ENCODE data around the gene FGFRL1.

Gene FGFRL1

GRCh38 chr4:970046-970745, 41.2 kb upstream of the FGFRL1 start:
- H3K4me3 ChIP-seq (ENCODE audit: low read depth, low read length): no peak overlapping the region
- ChIA-PET POLR2A (no interaction called here), CTCF (no interaction called here)
- DNase-seq (ENCODE audit: low read depth, low spot score): no peak
- no peak for TF ChIP-seq CTCF (IDR thresholded peaks at IDR 0.05; ENCODE audit: insufficient read depth, low read length, missing control alignments)

DNA sequence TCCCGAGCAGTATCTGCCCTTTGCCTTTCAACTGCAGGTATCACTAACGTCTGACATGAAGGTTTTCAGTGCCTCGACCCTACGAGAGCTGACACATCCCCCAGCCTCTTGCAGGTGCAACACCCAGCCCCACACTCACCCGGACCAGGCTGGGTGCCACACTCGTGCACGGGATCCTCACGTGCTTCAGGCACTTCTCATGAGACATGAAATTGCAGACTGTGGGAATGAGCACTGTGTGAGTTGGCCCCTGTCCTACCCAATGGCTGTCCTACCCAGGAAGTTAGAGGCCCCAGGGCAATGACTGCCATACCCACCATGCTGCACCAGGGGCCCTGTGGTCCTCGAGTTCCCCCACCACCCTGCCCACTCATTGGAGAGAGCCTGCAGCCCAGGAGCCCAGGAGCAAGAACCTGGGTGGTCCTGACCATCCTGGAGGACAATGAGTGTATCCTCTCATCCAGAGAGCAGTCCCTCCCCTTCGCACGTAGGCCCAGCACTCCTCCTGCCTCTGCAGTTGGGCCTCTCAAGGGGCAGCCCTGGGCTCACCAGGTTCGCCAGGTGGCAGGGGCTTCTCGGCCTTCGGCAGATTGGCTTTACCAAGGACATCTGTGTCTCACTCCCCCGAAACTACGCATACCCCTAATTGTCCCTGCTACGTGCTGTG, 40.4 kb upstream of the FGFRL1 start:
- DNase-seq (ENCODE audit: low read depth, low spot score): no peak
- POLR2A ChIA-PET: no interaction called here
- TF ChIP-seq CTCF (IDR thresholded peaks at IDR 0.05; ENCODE audit: insufficient read depth, low read length, missing control alignments): no peak
- CTCF ChIA-PET: no interaction called here
- no peak overlapping the region for H3K4me3 ChIP-seq (ENCODE audit: low read depth, low read length)

DNA sequence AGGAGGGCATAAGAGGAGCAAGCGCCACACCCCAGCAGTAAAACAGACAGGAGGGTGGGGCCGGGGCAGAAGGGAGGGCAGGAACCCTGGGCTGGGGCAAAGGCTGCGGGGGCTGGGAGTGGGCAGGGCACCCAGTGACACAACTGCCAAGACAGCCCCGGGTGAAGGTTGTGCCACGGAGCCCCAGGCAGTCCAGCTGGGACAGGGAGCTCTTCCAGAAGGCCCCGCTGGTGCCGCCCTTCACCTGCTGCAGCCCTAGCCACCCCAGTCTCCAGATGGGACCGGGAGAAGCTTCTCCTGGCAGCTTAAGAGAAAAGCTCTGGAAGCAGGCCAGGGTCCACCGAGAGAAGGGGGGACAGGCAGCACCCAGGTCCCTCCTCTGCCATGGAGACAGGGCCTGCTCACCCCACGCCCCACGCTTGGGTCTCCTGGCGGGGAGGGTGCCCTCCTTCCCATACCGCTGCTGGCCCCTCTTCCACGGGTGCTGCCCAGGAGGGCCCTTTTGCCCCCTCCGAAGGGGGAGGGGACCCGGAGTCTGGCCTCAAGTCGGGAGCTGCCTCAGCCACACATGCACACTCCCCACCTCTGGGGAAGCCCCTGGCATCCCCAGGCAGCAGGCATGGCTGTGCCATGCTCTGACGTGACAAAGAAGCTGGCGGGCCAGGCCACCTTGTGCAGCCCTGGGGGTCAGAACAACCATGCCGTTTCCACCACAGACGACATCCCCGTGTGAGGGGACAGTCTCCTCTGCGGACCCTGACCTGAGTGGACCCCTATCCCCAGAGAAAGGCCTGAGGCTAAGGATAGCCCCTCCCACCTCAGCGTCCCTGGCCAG, 39.5 kb upstream of the FGFRL1 start:
- TF ChIP-seq CTCF (IDR thresholded peaks at IDR 0.05; ENCODE audit: insufficient read depth, low read length, missing control alignments): no peak
- ChIA-PET POLR2A (no interaction called here), CTCF (interaction anchor here (0.9 to 1.2 kb wide), 2 partner anchors 27 to 106 kb away, joined by 3 read pairs; no protein-coding TSS in a partner anchor)
- H3K4me3 ChIP-seq (ENCODE audit: low read depth, low read length): peak overlapping the region; percentile 75
- DNase-seq (ENCODE audit: low read depth, low spot score): no peak

- peak overlapping the region; percentile 75 for H3K4me3 ChIP-seq (ENCODE audit: low read depth, low read length)
- no peak for TF ChIP-seq CTCF (IDR thresholded peaks at IDR 0.05; ENCODE audit: insufficient read depth, low read length, missing control alignments)
- POLR2A ChIA-PET: no interaction called here
- no peak for DNase-seq (ENCODE audit: low read depth, low spot score)
- CTCF ChIA-PET: interaction anchor here (0.9 to 1.3 kb wide), 3 partner anchors 15 to 105 kb away, joined by 3 read pairs; no protein-coding TSS in a partner anchor
These were observed 38.6 kb upstream of the FGFRL1 start for GRCh38 chr4:972651-973424.

- ChIA-PET CTCF (interaction anchor here (0.9 to 1.3 kb wide), 2 partner anchors 14 to 104 kb away, joined by 3 read pairs; no protein-coding TSS in a partner anchor), POLR2A (no interaction called here)
- no peak for TF ChIP-seq CTCF (IDR thresholded peaks at IDR 0.05; ENCODE audit: insufficient read depth, low read length, missing control alignments)
- H3K4me3 ChIP-seq (ENCODE audit: low read depth, low read length): peak within 1 kb of the TSS; percentile 75
- DNase-seq (ENCODE audit: low read depth, low spot score): no peak
These were observed 37.7 kb upstream of the FGFRL1 start, which contains the start of gene DGKQ for GRCh38 chr4:973431-974397. TSS of gene DGKQ (minus strand) at chr4:973569. CDS start at chr4:973482, 87 bp downstream.

All from AG04449 (cell line).